Hepatocyte (in vitro differentiated cells): Measurements from ENCODE around the gene CDH4.

Experiments
- EZH2 ChIP-seq: fragments of 200-600 bp; sonication (generic); IDR thresholded peaks from 2 replicates; pipeline ENCODE4 v1.6.1; 2016; ENCODE audit warnings: antibody characterized with exemption, mild to moderate bottlenecking, borderline replicate concordance
- EZH2phosphoT487 ChIP-seq: fragments of 200-600 bp; sonication (generic); IDR thresholded peaks from one replicate; pipeline ENCODE4 v1.6.1; 2018; ENCODE audit warnings: antibody characterized with exemption, mild to moderate bottlenecking, low read depth, moderate library complexity; ENCODE audit not compliant: unreplicated experiment, severe bottlenecking
- TF ChIP-seq, protein P1 (sequence below): fragments of 200-600 bp; sonication (generic); IDR thresholded peaks from 2 replicates; pipeline ENCODE4 v1.5.1; 2016; ENCODE audit warnings: antibody characterized with exemption, mild to moderate bottlenecking; ENCODE audit not compliant: poor library complexity

DNA sequence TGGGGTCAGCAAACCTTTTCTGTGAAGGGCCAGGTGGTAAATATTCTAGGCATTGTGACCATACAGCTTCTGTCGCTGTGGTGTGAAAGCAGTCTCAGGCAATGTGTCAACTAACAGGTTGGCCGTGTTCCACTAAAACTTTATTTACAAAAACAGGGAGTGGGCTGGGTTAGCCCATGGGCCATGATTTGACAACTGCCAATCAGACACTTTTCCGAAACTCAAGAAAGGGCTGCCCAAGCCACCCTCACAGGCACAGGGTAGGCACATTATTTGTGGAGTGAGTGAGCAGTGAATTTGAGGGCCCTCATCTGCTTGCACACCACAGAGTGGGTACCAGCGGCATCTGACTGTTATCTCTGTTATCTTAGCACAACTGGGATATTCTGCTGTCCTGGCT, 523.4 kb downstream of the CDH4 start:
- TF ChIP-seq, protein P1, sequence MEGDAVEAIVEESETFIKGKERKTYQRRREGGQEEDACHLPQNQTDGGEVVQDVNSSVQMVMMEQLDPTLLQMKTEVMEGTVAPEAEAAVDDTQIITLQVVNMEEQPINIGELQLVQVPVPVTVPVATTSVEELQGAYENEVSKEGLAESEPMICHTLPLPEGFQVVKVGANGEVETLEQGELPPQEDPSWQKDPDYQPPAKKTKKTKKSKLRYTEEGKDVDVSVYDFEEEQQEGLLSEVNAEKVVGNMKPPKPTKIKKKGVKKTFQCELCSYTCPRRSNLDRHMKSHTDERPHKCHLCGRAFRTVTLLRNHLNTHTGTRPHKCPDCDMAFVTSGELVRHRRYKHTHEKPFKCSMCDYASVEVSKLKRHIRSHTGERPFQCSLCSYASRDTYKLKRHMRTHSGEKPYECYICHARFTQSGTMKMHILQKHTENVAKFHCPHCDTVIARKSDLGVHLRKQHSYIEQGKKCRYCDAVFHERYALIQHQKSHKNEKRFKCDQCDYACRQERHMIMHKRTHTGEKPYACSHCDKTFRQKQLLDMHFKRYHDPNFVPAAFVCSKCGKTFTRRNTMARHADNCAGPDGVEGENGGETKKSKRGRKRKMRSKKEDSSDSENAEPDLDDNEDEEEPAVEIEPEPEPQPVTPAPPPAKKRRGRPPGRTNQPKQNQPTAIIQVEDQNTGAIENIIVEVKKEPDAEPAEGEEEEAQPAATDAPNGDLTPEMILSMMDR: no peak
- TF ChIP-seq EZH2phosphoT487 (no peak), EZH2 (no peak)
